CD4-positive, alpha-beta T cell treated with Interleukin-2 at 100 ng/mL for 4 hours (primary cell): ENCODE data around the gene ZNF507.
"Not testable (repeated sequence)": the region's sequence is repeated elsewhere in the genome, so short reads cannot be mapped to it uniquely, and the experiment has no call there.

Source experiments
- DNase-seq: peaks from one replicate; pipeline ENCODE4 v3.0.0-alpha.2; 2020; ENCODE audit warnings: low spot score

The ZNF507 gene

GRCh38 chr19:32368787-32369186 is 23.4 kb downstream of the ZNF507 start:
- DNase-seq: no peak

GRCh38 chr19:32372726-32373517 is 27.5 kb downstream of the ZNF507 start:
- DNase-seq: no peak

GRCh38 chr19:32373585-32374295 is 28.3 kb downstream of the ZNF507 start:
- DNase-seq: no peak

- not testable (repeated sequence) for DNase-seq
Observed at GRCh38 chr19:32374362-32374761, 29.0 kb downstream of the ZNF507 start.

GRCh38 chr19:32377088-32377487 is 31.7 kb downstream of the ZNF507 start:
- not testable (repeated sequence) for DNase-seq

GRCh38 chr19:32380269-32380668 is 34.9 kb downstream of the ZNF507 start:
- no peak for DNase-seq

GRCh38 chr19:32387701-32388392 is 42.4 kb downstream of the ZNF507 start:
- no peak for DNase-seq

- DNase-seq: no peak
Observed at GRCh38 chr19:32388393-32388855, 43.0 kb downstream of the ZNF507 start.

GRCh38 chr19:32392901-32393300 is 47.5 kb downstream of the ZNF507 start:
- no peak for DNase-seq

GRCh38 chr19:32396046-32396652 is 50.7 kb downstream of the ZNF507 start:
- no peak for DNase-seq

- no peak for DNase-seq
Observed at GRCh38 chr19:32397671-32398101, 52.3 kb downstream of the ZNF507 start.

GRCh38 chr19:32401992-32402391 is 56.6 kb downstream of the ZNF507 start:
- no peak for DNase-seq

- no peak for DNase-seq
Observed at GRCh38 chr19:32403291-32403995, 58.0 kb downstream of the ZNF507 start.

GRCh38 chr19:32404213-32404932 is 59.0 kb downstream of the ZNF507 start:
- no peak for DNase-seq

- peak; percentile 10 for DNase-seq
Observed at GRCh38 chr19:32404933-32405430, 59.6 kb downstream of the ZNF507 start.

GRCh38 chr19:32405431-32406160 is 60.2 kb downstream of the ZNF507 start, which contains the start of gene DPY19L3:
DPY19L3 (plus strand) TSS chr19:32405770; CDS start chr19:32408254, 2,484 bp downstream.
- peak; percentile 89 for DNase-seq

GRCh38 chr19:32406161-32407003 is 61.0 kb downstream of the ZNF507 start:
- no peak for DNase-seq

GRCh38 chr19:32407004-32407992 is 61.9 kb downstream of the ZNF507 start:
- DNase-seq: no peak
